ENCODE data around the gene ATR. TPM values are rescaled to one million over a fixed set of nuclear protein-coding genes. Genes with fewer than 3 reads are reported as not detected.

Gene ATR
- total and polyA plus RNA-seq, 10 of the 15 experiments (the other 5 are each of a cell fraction or from before 2014, with no cell fraction given): 21.0 to 41.5 (median 30.1) TPM

GRCh38 chr3:142459096-142459495 lies 119.4 kb downstream of the ATR start:
- RAD21 ChIA-PET (ENCODE audit: unreplicated experiment): no interaction called here
- no peak overlapping the region for H2AFZ ChIP-seq (ENCODE audit: control insufficient read depth, low read depth, low read length)
- intact Hi-C loops (cut with micrococcal nuclease; ENCODE audit: unreplicated experiment): no loop called here
- ATAC-seq: no peak
- TF ChIP-seq GATAD2B (conservative IDR thresholded peaks at IDR 0.05; ENCODE audit: low read depth) (no peak), CEBPB (IDR thresholded peaks at IDR 0.05; ENCODE audit: borderline replicate concordance in 1 of 2, low read depth in 2 of 2, low read length in 2 of 2) (no peak), RAD51 (IDR thresholded peaks at IDR 0.05) (no peak), ATF7 (IDR thresholded peaks at IDR 0.05; ENCODE audit: low read depth) (no peak), LARP7 (IDR thresholded peaks at IDR 0.05) (no peak), SMARCA5 (IDR thresholded peaks at IDR 0.05) (no peak)
- no peak for DNase-seq (ENCODE audit: low read depth, low spot score)
- H3K27me3 ChIP-seq (replicated peaks in 1 of 2; ENCODE audit: control insufficient read depth in 2 of 2, insufficient read depth in 2 of 2, low read length in 1 of 2): no peaks in the 10 kb centered on the region
- H3K79me2 ChIP-seq (ENCODE audit: control insufficient read depth, insufficient read depth, low read length): no peaks in the 10 kb centered on the region
- WGBS (ENCODE audit: insufficient coverage, insufficient replicate concordance, low lambda C conversion rate, missing lambda C conversion rate): 77% methylated on average over 3 of the region's 3 CpGs
- no peaks in the 10 kb centered on the region for H4K20me1 ChIP-seq (ENCODE audit: control insufficient read depth, insufficient read depth)
- H3K9ac ChIP-seq (ENCODE audit: control insufficient read depth, insufficient read depth, low read length): no peak overlapping the region
- BruUV-seq (replicated peaks): no TSS peak
- in situ Hi-C loops (cut with MboI): no loop called here
- H3K36me3 ChIP-seq (ENCODE audit: control insufficient read depth in 2 of 2, insufficient read depth in 2 of 2, low read length in 1 of 2): no peaks in the 10 kb centered on the region; a peak in 1 of 4 replicates
- SMC1A ChIA-PET (ENCODE audit: uncharacterized antibody, unreplicated experiment): no interaction called here
- H3K4me3 ChIP-seq: no peak overlapping the region
- CTCF ChIA-PET: no interaction called here
- H3K27ac ChIP-seq (ENCODE audit: control insufficient read depth, insufficient read depth): no peak overlapping the region
- POLR2A ChIA-PET: no interaction called here
- no peak for FAIRE-seq
- no peak overlapping the region for H3K4me2 ChIP-seq (ENCODE audit: control insufficient read depth, insufficient read depth)
- no peaks in the 10 kb centered on the region for H3K4me1 ChIP-seq (ENCODE audit: control insufficient read depth, insufficient read depth, low read length)
- no peaks in the 10 kb centered on the region for H3K9me3 ChIP-seq (replicated peaks; ENCODE audit: control insufficient read depth, insufficient read depth, low read length)

DNA sequence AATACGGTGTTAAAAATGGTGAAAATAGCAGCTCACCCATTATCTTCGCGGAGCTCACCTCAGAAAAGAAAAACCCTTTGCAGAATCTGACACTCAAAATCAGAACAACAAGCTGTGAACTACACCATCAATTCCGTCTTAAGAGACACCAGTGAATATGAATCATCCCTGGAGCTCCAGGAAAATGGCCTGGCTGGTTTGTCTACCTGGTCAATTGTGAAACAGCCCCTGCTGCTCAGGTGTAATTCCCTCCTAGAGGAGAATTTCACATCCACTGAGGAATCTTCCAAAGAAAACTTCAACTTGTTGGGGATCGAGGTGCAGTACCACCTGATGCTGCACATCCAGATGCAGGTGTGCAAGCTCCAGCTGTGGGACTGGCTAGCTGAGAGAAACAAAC lies 127.7 kb downstream of the ATR start:
- CTCF ChIA-PET: no interaction called here
- POLR2A ChIA-PET: interaction anchor here (0.5 to 0.6 kb wide), 2 partner anchors 31 to 975 kb away, joined by 3 read pairs; no protein-coding TSS in a partner anchor
- no TSS peak for BruUV-seq (replicated peaks)
- in situ Hi-C loops (cut with MboI) (no loop called here), intact Hi-C loops (cut with micrococcal nuclease; ENCODE audit: unreplicated experiment) (no loop called here)
- H3K9ac ChIP-seq (ENCODE audit: control insufficient read depth, insufficient read depth, low read length): no peak overlapping the region
- no peak for ATAC-seq
- H3K27ac ChIP-seq (ENCODE audit: control insufficient read depth, insufficient read depth): no peak overlapping the region
- no peak for DNase-seq (ENCODE audit: low read depth, low spot score)
- H3K9me3 ChIP-seq (replicated peaks; ENCODE audit: control insufficient read depth, insufficient read depth, low read length): no peaks in the 10 kb centered on the region
- 100% methylated on average over 5 of the region's 5 CpGs for whole genome bisulfite sequencing (ENCODE audit: insufficient coverage, insufficient replicate concordance, low lambda C conversion rate, missing lambda C conversion rate)
- H3K27me3 ChIP-seq (replicated peaks in 1 of 2; ENCODE audit: control insufficient read depth in 2 of 2, insufficient read depth in 2 of 2, low read length in 1 of 2): no peaks in the 10 kb centered on the region
- no peak overlapping the region for H2AFZ ChIP-seq (ENCODE audit: control insufficient read depth, low read depth, low read length)
- H3K4me3 ChIP-seq: no peak overlapping the region
- RAD21 ChIA-PET (ENCODE audit: unreplicated experiment): no interaction called here
- no peaks in the 10 kb centered on the region for H4K20me1 ChIP-seq (ENCODE audit: control insufficient read depth, insufficient read depth)
- no peak overlapping the region for H3K4me2 ChIP-seq (ENCODE audit: control insufficient read depth, insufficient read depth)
- H3K4me1 ChIP-seq (ENCODE audit: control insufficient read depth, insufficient read depth, low read length): no peaks in the 10 kb centered on the region
- SMC1A ChIA-PET (ENCODE audit: uncharacterized antibody, unreplicated experiment): interaction anchor here (1.1 kb wide), 1 partner anchor 48 kb away, joined by 3 read pairs; no protein-coding TSS in a partner anchor
- peaks cover 20% of the 10 kb centered on the region for H3K79me2 ChIP-seq (ENCODE audit: control insufficient read depth, insufficient read depth, low read length)
- H3K36me3 ChIP-seq (ENCODE audit: control insufficient read depth in 2 of 2, insufficient read depth in 2 of 2, low read length in 1 of 2): peaks cover 1 to 4% of the 10 kb centered on the region in 2 experiments; a peak in 1 of 4 replicates
- no peak for FAIRE-seq
- TF ChIP-seq KDM1A (IDR thresholded peaks at IDR 0.05; ENCODE audit: borderline replicate concordance) (no peak), TCF12 (IDR thresholded peaks at IDR 0.05; ENCODE audit: low read depth, low read length) (no peak), USF1 (IDR thresholded peaks at IDR 0.05; ENCODE audit: borderline replicate concordance, extremely low read length, insufficient read depth, low read depth, low read length) (no peak), CHD4 (IDR thresholded peaks at IDR 0.05) (no peak), FOS (IDR thresholded peaks at IDR 0.05; ENCODE audit: borderline replicate concordance, extremely low read depth, insufficient read length) (no peak), STAT1 (conservative IDR thresholded peaks at IDR 0.05) (no peak), CEBPB (IDR thresholded peaks at IDR 0.05; ENCODE audit: borderline replicate concordance in 1 of 2, low read depth in 2 of 2, low read length in 2 of 2) (no peak), E2F8 (IDR thresholded peaks at IDR 0.05; ENCODE audit: low read depth, partially characterized antibody) (no peak), ASH2L (IDR thresholded peaks at IDR 0.05; ENCODE audit: borderline replicate concordance, low read depth) (no peak), SIN3A (IDR thresholded peaks at IDR 0.05; ENCODE audit: low read depth, low read length) (no peak), MTA2 (IDR thresholded peaks at IDR 0.05; ENCODE audit: low read depth) (no peak), NFYB (IDR thresholded peaks at IDR 0.05; ENCODE audit: insufficient read depth, low read depth, low read length) (no peak)
